OCI-LY1 (cell line): ENCODE measurements around the gene CDC14B.

Experiments used
- H2AFZ ChIP-seq: fragments of 200-600 bp; sonication (generic), shearing (Covaris generic); 2 replicates; pipeline ENCODE4 v1.6.0; 2014; ENCODE audit warnings: antibody characterized with exemption, mild to moderate bottlenecking, low read length
- H3F3A ChIP-seq: fragments of 200-600 bp; sonication (generic), shearing (Covaris generic); 2 replicates; pipeline ENCODE4 v1.6.0; 2014; ENCODE audit warnings: mild to moderate bottlenecking, antibody characterized with exemption, low read length, moderate library complexity; ENCODE audit not compliant: insufficient read depth
- H3K27ac ChIP-seq: fragments of 200-600 bp; sonication (generic); 2 replicates; pipeline ENCODE4 v1.5.1; 2014; ENCODE audit warnings: low read length, mixed run types, mild to moderate bottlenecking, low read depth; ENCODE audit not compliant: poor library complexity, severe bottlenecking
- H3K27me3 ChIP-seq: fragments of 200-600 bp; sonication (generic); 2 replicates; pipeline ENCODE4 v1.6.0; 2014; ENCODE audit warnings: antibody characterized with exemption, mild to moderate bottlenecking, low read length, moderate library complexity; ENCODE audit not compliant: insufficient read depth
- H3K36me3 ChIP-seq: fragments of 200-600 bp; sonication (generic); 2 replicates; pipeline ENCODE4 v1.6.1; 2014; ENCODE audit warnings: mild to moderate bottlenecking, antibody characterized with exemption, low read length, moderate library complexity, mixed read lengths; ENCODE audit not compliant: insufficient read depth
- H3K4me1 ChIP-seq: fragments of 200-600 bp; sonication (generic); 2 replicates; pipeline ENCODE4 v1.5.1; 2014; ENCODE audit warnings: mild to moderate bottlenecking, low read length, moderate library complexity; ENCODE audit not compliant: insufficient read depth, severe bottlenecking
- H3K4me2 ChIP-seq: fragments of 200-600 bp; sonication (generic), shearing (Covaris generic); 2 replicates; pipeline ENCODE4 v1.6.1; 2014; ENCODE audit warnings: low read length
- H3K4me3 ChIP-seq: fragments of 200-600 bp; sonication (generic); 2 replicates; pipeline ENCODE4 v1.5.1; 2014; ENCODE audit warnings: low read length, low read depth, mild to moderate bottlenecking, mixed read lengths; ENCODE audit not compliant: poor library complexity, severe bottlenecking
- H3K79me2 ChIP-seq: fragments of 200-600 bp; shearing (Covaris generic); 2 replicates; pipeline ENCODE4 v1.6.1; 2016; ENCODE audit warnings: mixed run types, low read length, mixed read lengths; ENCODE audit not compliant: insufficient read depth
- H3K9ac ChIP-seq: fragments of 200-600 bp; sonication (generic), shearing (Covaris generic); 2 replicates; pipeline ENCODE4 v1.6.1; 2014; ENCODE audit warnings: mild to moderate bottlenecking, low read length, mixed read lengths
- H3K9me2 ChIP-seq: fragments of 200-600 bp; sonication (generic), shearing (Covaris generic); 2 replicates; pipeline ENCODE4 v1.6.1; 2014; ENCODE audit warnings: low read depth, mild to moderate bottlenecking, low read length, mixed read lengths
- H3K9me3 ChIP-seq: fragments of 200-600 bp; shearing (Covaris generic); 2 replicates; pipeline ENCODE4 v1.6.1; 2014; ENCODE audit warnings: low read length, mixed read lengths
- H4K20me1 ChIP-seq: fragments of 200-600 bp; sonication (generic), shearing (Covaris generic); 2 replicates; pipeline ENCODE4 v1.6.0; 2016; ENCODE audit warnings: mild to moderate bottlenecking, low read length; ENCODE audit not compliant: insufficient read depth
- EZH2 ChIP-seq: fragments of 200-600 bp; sonication (generic), shearing (Covaris generic); IDR thresholded peaks from 2 replicates; pipeline ENCODE4 v1.8.0; 2017; ENCODE audit warnings: borderline replicate concordance, mixed run types, mild to moderate bottlenecking, antibody characterized with exemption, low read length, moderate library complexity, mixed read lengths
- TF ChIP-seq, protein P1 (sequence below): fragments of 200-600 bp; sonication (generic), shearing (Covaris generic); IDR thresholded peaks from 2 replicates; pipeline ENCODE4 v1.5.1; 2017; ENCODE audit warnings: mild to moderate bottlenecking, antibody characterized with exemption, low read length, moderate library complexity, mixed read lengths

The CDC14B gene

DNA sequence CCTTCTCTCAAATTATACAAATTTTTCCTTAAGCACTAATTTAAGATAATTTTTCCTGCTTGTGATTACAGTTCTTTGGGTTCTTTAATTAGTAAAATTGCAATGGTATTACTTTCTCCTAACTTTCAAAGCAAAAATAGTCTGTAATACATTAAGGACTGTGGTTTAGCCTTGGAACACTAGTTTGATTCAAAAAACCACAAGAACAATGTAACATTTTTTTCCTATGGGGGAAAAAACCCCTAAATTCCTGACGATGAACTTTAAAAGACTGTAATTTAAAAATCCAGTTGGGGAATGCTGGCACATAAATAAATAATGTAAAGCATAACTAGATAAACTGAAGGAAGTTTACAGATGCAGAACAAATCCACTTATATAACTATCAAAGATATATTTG, 65.3 kb downstream of the CDC14B start:
- Histone ChIP-seq H3K4me2 (no peak overlapping the region), H3K4me3 (no peak overlapping the region), H3K9ac (no peak overlapping the region), H3K4me1 (no peaks in the 10 kb centered on the region), H3K27ac (no peak overlapping the region), H3F3A (no peaks in the 10 kb centered on the region), H3K36me3 (no peaks in the 10 kb centered on the region), H2AFZ (no peak overlapping the region), H3K27me3 (no peaks in the 10 kb centered on the region), H3K9me2 (no peaks in the 10 kb centered on the region), H3K79me2 (no peaks in the 10 kb centered on the region), H3K9me3 (no peaks in the 10 kb centered on the region), H4K20me1 (no peaks in the 10 kb centered on the region)
- TF ChIP-seq, protein P1, sequence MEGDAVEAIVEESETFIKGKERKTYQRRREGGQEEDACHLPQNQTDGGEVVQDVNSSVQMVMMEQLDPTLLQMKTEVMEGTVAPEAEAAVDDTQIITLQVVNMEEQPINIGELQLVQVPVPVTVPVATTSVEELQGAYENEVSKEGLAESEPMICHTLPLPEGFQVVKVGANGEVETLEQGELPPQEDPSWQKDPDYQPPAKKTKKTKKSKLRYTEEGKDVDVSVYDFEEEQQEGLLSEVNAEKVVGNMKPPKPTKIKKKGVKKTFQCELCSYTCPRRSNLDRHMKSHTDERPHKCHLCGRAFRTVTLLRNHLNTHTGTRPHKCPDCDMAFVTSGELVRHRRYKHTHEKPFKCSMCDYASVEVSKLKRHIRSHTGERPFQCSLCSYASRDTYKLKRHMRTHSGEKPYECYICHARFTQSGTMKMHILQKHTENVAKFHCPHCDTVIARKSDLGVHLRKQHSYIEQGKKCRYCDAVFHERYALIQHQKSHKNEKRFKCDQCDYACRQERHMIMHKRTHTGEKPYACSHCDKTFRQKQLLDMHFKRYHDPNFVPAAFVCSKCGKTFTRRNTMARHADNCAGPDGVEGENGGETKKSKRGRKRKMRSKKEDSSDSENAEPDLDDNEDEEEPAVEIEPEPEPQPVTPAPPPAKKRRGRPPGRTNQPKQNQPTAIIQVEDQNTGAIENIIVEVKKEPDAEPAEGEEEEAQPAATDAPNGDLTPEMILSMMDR, result no peak
- TF ChIP-seq EZH2, result no peak

DNA sequence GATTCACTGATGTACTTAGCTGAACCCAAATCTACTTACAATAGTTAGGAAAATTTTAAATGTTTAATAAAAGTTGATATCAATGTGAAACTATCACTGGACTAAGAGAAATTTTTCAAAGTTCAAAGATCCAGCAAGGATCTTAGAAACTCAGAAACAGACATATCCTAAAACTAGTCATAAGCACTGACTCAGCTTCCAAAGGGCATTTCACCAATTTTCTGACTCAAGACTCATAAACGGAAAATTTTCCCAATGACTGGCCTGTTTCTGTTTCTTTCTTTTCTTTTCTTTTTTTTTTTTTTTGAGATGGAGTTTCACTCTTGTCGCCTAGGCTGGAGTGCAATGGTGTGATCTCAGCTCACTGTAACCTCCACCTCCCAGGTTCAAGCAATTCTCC, 66.6 kb downstream of the CDC14B start:
- Histone ChIP-seq H3K4me2 (no peak overlapping the region), H3F3A (no peaks in the 10 kb centered on the region)

DNA sequence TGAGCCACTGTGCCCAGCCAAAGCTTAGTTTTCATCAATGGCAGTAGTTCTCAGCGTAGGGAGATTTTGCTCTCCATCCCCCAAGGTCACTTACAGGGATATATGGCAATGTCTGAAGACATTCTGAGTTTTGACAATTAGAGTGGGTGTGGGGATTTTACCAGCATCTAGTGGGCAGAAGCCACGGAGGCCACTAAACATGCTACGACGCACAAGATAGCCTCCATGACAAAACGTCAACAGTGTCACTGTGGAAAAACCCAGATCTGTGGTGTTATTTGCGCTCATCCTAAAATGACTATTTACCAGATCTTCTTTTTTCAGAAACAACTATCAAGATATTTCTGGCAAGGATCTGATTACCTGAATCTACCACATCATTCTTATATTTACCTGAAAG, 68.2 kb downstream of the CDC14B start:
- H3F3A ChIP-seq, result no peaks in the 10 kb centered on the region
- TF ChIP-seq EZH2, result no peak
- TF ChIP-seq, protein P1, result no peak
- no peaks in the 10 kb centered on the region for H3K9me2 ChIP-seq
- no peaks in the 10 kb centered on the region for H3K27me3 ChIP-seq
- no peak overlapping the region for H3K27ac ChIP-seq
- H3K9me3 ChIP-seq, result no peaks in the 10 kb centered on the region
- H4K20me1 ChIP-seq, result no peaks in the 10 kb centered on the region
- no peak overlapping the region for H2AFZ ChIP-seq
- H3K9ac ChIP-seq, result no peak overlapping the region
- H3K4me1 ChIP-seq, result no peaks in the 10 kb centered on the region
- H3K4me3 ChIP-seq, result no peak overlapping the region
- H3K79me2 ChIP-seq, result no peaks in the 10 kb centered on the region
- H3K36me3 ChIP-seq, result no peaks in the 10 kb centered on the region
- H3K4me2 ChIP-seq, result no peak overlapping the region

More for the DNA sequence above, 66.6 kb downstream of the CDC14B start:
- H3K36me3 ChIP-seq, result no peaks in the 10 kb centered on the region
- no peaks in the 10 kb centered on the region for H3K27me3 ChIP-seq
- H3K9ac ChIP-seq, result no peak overlapping the region
- TF ChIP-seq EZH2, result no peak
- TF ChIP-seq, protein P1, result no peak
- H3K9me3 ChIP-seq, result no peaks in the 10 kb centered on the region
- H3K9me2 ChIP-seq, result no peaks in the 10 kb centered on the region
- H2AFZ ChIP-seq, result no peak overlapping the region
- H3K27ac ChIP-seq, result no peak overlapping the region
- H3K4me3 ChIP-seq, result no peak overlapping the region
- no peaks in the 10 kb centered on the region for H4K20me1 ChIP-seq
- H3K79me2 ChIP-seq, result no peaks in the 10 kb centered on the region
- no peaks in the 10 kb centered on the region for H3K4me1 ChIP-seq
